Ovary (tissue), 9 donors: ENCODE measurements around the gene CD93. TPM values are rescaled to one million over a fixed set of nuclear protein-coding genes. Genes with fewer than 3 reads are reported as not detected.

ENCODE experiments used
- DNase-seq, 5 donors: peaks; one replicate each; pipeline ENCODE4 v3.0.0-alpha.2; 2019 to 2020
- H3K27ac ChIP-seq, 2 donors: fragments of 200-600 bp; one replicate each; pipeline versions ENCODE4 v1.5.1 to v1.8.0; 2019 to 2022
- H3K27me3 ChIP-seq: fragments of 200-600 bp; one replicate; pipeline ENCODE4 v1.8.0; 2022
- H3K36me3 ChIP-seq: fragments of 200-600 bp; sonication (generic); one replicate; pipeline ENCODE4 v1.5.1; 2019
- H3K4me1 ChIP-seq: one replicate; pipeline ENCODE4 v1.8.1; 2013; ENCODE audit warnings: mild to moderate bottlenecking, moderate library complexity; ENCODE audit not compliant: insufficient read depth
- H3K4me3 ChIP-seq: fragments of 200-600 bp; sonication (generic); one replicate; pipeline ENCODE4 v1.5.1; 2017
- H3K9me3 ChIP-seq, 2 donors: fragments of 200-600 bp in 1 of 2; sonication (generic) in 1 of 2; one replicate each; pipeline versions ENCODE4 v1.5.1 to v1.8.1; 2013 to 2019; ENCODE audit warnings: mild to moderate bottlenecking in 1 of 2, moderate library complexity in 1 of 2
- EP300 ChIP-seq: sonication (generic); formaldehyde crosslinking; IDR thresholded peaks from one replicate; pipeline ENCODE4 v1.6.1; 2017; ENCODE audit warnings: antibody characterized with exemption
- POLR2A ChIP-seq: fragments of 450-650 bp; IDR thresholded peaks from one replicate; pipeline ENCODE4 v1.6.1; 2017; ENCODE audit warnings: antibody characterized with exemption, mild to moderate bottlenecking, moderate library complexity
- WGBS, 3 donors: extraction: QIAGEN DNeasy Blood & Tissue Kit in 1 of 3; methylation state at CpG; one replicate each; pipeline versions ENCODE4 v1.1.5 to v1.1.7; 2013 to 2017; 5-methylcytosine and 5-hydroxymethylcytosine counted together
- intact Hi-C, 4 donors: fragments of 100-400 bp; cut with DNase I; formaldehyde crosslinking; loops; one replicate each; pipeline versions ENCODE4 v1.11.0 to v1.15.1; 2022 to 2023
- polyA plus RNA-seq, 2 donors: library from polyadenylated mRNA; stranded (reverse); fragments of 200-250 nt in 1 of 2; fragments of 350-450 nt in 1 of 2; fragmentation: Illumina TruSeq in 1 of 2; extraction: RNeasy Lipid Tissue Mini Kit (QIAGEN cat#74804) in 1 of 2; gene quantifications; one replicate each; pipeline ENCODE4 v1.2.3, GENCODE V29; 2013 to 2014
- total RNA-seq, 7 donors: library from RNA; depleted of rRNA in 2 of 7; stranded (reverse); fragments of >200 nt in 2 of 7; fragmentation: NEBNext Ultra II Directional in 3 of 7; extraction: Animal tissue kit (Norgen Biotek cat#: 25700) in 3 of 7; gene quantifications; one replicate each; pipeline versions ENCODE4 v1.1.0 to v1.2.4, GENCODE V29; 2016 to 2023
- TF ChIP-seq, protein P1 (sequence below), 3 donors: fragments of 450-650 bp in 2 of 3; fragments of 200-600 bp in 1 of 3; IDR thresholded peaks; one replicate each; pipeline versions ENCODE4 v1.5.1 to v1.8.0; 2016 to 2022; ENCODE audit warnings: antibody characterized with exemption in 3 of 3, mild to moderate bottlenecking in 1 of 3
- donor health status: DM: no; HTN: no; CAD: no; lungs with moderate emphysema.
- donor health status: DM: no; HTN: no; CAD: no.
- donor health status: Bipolar disorder and iron deficiency.
- donor health status: DM: yes; HTN: yes; CAD: no.
- donor health status: DM: no; HTN: no; CAD: no.
- donor health status: DM: yes; HTN: yes; CAD: no.

CD93 gene
- total and polyA plus RNA-seq, 9 donors: 7.0 to 42.1 (median 18.3) TPM

DNA sequence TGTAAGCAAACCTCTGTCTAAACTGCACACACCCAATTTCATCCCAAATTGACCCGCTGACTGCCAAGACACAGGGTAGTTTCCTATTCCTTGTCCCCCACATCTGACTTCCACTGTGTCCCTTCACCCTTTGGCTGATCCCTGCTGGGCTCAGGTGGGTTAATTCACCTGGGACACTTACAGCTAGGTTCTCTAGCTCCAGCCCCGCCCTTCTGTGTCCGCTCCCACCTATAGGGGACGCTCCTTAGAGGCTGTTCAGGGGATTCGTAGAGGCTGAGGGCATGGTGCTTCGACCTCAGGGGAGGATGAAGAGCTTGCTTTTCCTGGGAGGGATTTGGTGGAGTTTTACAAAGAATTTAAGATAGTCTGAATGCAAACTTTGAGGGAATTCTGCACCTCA lies 4.0 kb upstream of the CD93 start:
- no peak for DNase-seq
- H3K4me3 ChIP-seq: no peak overlapping the region
- H3K4me1 ChIP-seq: peaks cover 13% of the 10 kb centered on the region
- H3K9me3 ChIP-seq: no peaks in the 10 kb centered on the region
- no peak for TF ChIP-seq POLR2A
- no peak for TF ChIP-seq EP300
- TF ChIP-seq, protein P1, sequence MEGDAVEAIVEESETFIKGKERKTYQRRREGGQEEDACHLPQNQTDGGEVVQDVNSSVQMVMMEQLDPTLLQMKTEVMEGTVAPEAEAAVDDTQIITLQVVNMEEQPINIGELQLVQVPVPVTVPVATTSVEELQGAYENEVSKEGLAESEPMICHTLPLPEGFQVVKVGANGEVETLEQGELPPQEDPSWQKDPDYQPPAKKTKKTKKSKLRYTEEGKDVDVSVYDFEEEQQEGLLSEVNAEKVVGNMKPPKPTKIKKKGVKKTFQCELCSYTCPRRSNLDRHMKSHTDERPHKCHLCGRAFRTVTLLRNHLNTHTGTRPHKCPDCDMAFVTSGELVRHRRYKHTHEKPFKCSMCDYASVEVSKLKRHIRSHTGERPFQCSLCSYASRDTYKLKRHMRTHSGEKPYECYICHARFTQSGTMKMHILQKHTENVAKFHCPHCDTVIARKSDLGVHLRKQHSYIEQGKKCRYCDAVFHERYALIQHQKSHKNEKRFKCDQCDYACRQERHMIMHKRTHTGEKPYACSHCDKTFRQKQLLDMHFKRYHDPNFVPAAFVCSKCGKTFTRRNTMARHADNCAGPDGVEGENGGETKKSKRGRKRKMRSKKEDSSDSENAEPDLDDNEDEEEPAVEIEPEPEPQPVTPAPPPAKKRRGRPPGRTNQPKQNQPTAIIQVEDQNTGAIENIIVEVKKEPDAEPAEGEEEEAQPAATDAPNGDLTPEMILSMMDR (IDR thresholded peaks at IDR 0.05): no peak
- no peak overlapping the region for H3K27ac ChIP-seq
- no peaks in the 10 kb centered on the region for H3K36me3 ChIP-seq
- H3K27me3 ChIP-seq: no peaks in the 10 kb centered on the region
- 92 to 95% (median 93%) methylated on average over 6 of the region's 6 CpGs for WGBS, 3 donors
- intact Hi-C loops: no loop called here

DNA sequence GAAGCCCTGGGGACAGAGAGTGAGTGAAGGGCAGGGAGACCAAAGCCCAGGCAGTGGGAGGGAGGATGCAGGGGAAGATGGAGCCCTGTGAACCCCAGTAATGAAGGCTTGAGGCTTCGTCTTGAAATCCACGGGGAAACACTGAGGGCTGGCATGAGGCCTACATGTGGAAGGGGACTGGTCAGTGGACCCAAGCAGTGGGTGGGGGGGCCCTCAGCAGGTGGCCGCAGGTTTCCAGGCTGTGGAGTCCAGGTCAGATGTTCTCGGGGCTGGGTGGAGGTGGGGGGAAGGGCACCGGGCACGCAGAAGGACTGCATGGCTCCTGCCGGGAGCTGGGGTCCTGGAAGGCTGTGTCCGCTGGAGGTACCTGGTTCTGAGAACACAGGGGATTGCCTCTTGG lies 2.7 kb upstream of the CD93 start:
- Histone ChIP-seq H3K27me3 (no peaks in the 10 kb centered on the region), H3K9me3 (no peaks in the 10 kb centered on the region), H3K27ac (no peak overlapping the region), H3K4me1 (peaks cover 13% of the 10 kb centered on the region), H3K4me3 (no peak overlapping the region), H3K36me3 (no peaks in the 10 kb centered on the region)
- 89 to 98% (median 95%) methylated on average over 8 of the region's 8 CpGs for WGBS, 3 donors
- intact Hi-C loops: no loop called here
- TF ChIP-seq EP300 (no peak), POLR2A (no peak)
- TF ChIP-seq, protein P1 (IDR thresholded peaks at IDR 0.05): no peak
- DNase-seq: no peak

DNA sequence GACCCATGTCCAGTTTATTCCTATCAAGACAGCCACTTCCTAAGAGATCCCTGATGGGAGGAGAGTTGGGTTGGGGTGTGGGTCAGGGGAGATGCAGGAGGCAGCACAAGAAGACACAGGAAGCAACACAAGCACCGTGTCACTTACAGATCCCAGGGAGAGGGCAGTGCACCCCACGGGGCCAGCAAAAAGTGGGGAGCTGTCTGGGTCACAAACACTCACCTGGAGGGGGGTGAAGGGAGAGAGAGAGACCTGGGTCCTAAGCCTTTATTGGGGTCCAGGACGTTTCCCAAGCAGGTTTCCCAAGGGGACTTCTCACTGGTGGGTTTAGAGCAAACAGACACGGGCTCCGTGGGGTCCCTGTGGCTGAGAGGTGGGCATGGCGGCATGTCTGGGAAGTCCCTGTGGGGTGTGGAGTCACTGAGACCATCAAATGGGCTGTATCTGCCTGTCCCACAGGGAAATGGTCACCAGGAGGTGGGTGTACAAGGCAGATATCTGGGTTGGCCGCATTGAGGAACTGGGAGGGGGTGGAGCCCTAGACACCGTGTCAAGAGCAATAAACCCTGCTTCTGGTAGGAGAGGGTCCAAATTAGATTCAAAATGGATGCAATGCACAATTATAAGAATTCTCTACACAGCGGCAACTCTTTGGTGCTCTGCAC lies 1.6 kb upstream of the CD93 start:
- peak overlapping the region in 1 of 2 donors; percentile 55 for H3K27ac ChIP-seq
- DNase-seq: no peak
- no peak for TF ChIP-seq EP300
- TF ChIP-seq, protein P1 (IDR thresholded peaks at IDR 0.05): no peak
- TF ChIP-seq POLR2A: no peak
- H3K9me3 ChIP-seq: no peaks in the 10 kb centered on the region
- no peak overlapping the region for H3K4me3 ChIP-seq
- peaks cover 10% of the 10 kb centered on the region for H3K4me1 ChIP-seq
- intact Hi-C loops: no loop called here
- 87 to 91% (median 90%) methylated on average over 9 of the region's 9 CpGs for WGBS, 3 donors
- no peaks in the 10 kb centered on the region for H3K36me3 ChIP-seq
- H3K27me3 ChIP-seq: no peaks in the 10 kb centered on the region

DNA sequence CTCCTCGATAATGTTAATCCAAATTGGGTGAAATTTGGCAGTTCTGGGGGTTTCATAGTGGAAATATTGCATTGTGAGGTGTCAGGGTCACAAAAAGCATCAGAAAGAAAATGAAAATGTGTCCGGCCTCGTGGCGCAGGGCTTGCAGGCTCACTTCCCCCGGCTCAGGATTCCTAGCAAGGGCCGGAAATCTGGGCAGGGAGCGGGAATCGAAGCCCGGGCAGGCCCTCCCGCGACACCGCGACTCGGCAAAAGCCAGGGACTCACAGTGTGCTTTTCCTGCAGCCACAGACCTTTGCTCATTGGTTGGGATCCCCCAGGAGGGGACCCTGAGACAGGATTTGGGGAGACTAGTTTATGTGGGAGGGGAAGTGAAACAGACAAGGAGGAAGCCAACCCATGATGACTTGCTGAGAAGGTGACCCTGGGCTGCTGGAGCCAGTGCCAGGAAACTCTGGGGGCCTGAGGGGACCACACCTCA lies 847 bp upstream of the CD93 start:
- intact Hi-C loops: no loop called here
- Histone ChIP-seq H3K9me3 (no peaks in the 10 kb centered on the region), H3K27me3 (no peaks in the 10 kb centered on the region), H3K27ac (peak overlapping the region; percentile 45 to 55), H3K36me3 (no peaks in the 10 kb centered on the region), H3K4me3 (no peak overlapping the region), H3K4me1 (peaks cover 8% of the 10 kb centered on the region)
- peak in 2 of 5 donors; percentile 37 to 46 for DNase-seq
- no peak for TF ChIP-seq POLR2A
- TF ChIP-seq, protein P1 (IDR thresholded peaks at IDR 0.05): no peak
- no peak for TF ChIP-seq EP300
- 55 to 60% (median 56%) methylated on average over 13 to 14 of the region's 14 CpGs for WGBS, 3 donors
